A549 (cell line): ENCODE results near the gene GAK. TPM values are rescaled to one million over a fixed set of nuclear protein-coding genes. Genes with fewer than 3 reads are reported as not detected.

Experiments
- ATAC-seq, 2 experiments: fragments of 200-7000 bp in 1 of 2; fragments of >200 bp in 1 of 2; cut with Nextera tagmentation in 1 of 2; cut with Tn5 transposase in 1 of 2; 3 replicates each; pipeline versions ENCODE4 v1.8.0 to v1.9.1; 2018 to 2020; ENCODE audit warnings: mild to moderate bottlenecking in 1 of 2, moderate library complexity in 1 of 2
- CTCF ChIA-PET: fragments of 300-600 bp; sonication (Branson Sonifier 250); formaldehyde crosslinking; extraction: SDS; loops from one replicate; lab custom pipeline; 2021; ENCODE audit warnings: antibody characterized with exemption, inconsistent platforms; lab: Yijun Ruan, JAX
- POLR2A ChIA-PET: fragments of 350-600 bp; formaldehyde crosslinking; extraction: SDS; loops from one replicate; lab custom pipeline; 2021; ENCODE audit warnings: antibody characterized with exemption, inconsistent platforms; lab: Yijun Ruan, JAX
- DNase-seq, 2 experiments: peaks; one replicate each; pipeline versions ENCODE4 v3.0.0 to v3.0.0-alpha.2; 2011 to 2016; ENCODE audit warnings: low read depth in 1 of 2, low spot score in 1 of 2
- FAIRE-seq: peaks from 2 replicates; lab custom pipeline; 2011; peaks lifted over from hg19 to GRCh38; lab: Jason Lieb, UNC
- H3K27ac ChIP-seq, 2 experiments: fragments of >200 bp; sonication (Bioruptor Twin); formaldehyde crosslinking; 3 replicates each; pipeline ENCODE4 v1.5.1; 2016 to 2017
- H3K4me1 ChIP-seq: fragments of >200 bp; sonication (Bioruptor Twin); formaldehyde crosslinking; 3 replicates; pipeline ENCODE4 v1.6.1; 2016
- H3K4me2 ChIP-seq: fragments of >200 bp; sonication (Bioruptor Twin); formaldehyde crosslinking; 3 replicates; pipeline ENCODE4 v1.6.1; 2016
- H3K4me3 ChIP-seq: fragments of >200 bp; sonication (Bioruptor Twin); formaldehyde crosslinking; 3 replicates; pipeline ENCODE4 v1.5.1; 2016
- H3K9me3 ChIP-seq: fragments of >200 bp; sonication (Bioruptor Twin); formaldehyde crosslinking; 3 replicates; pipeline ENCODE4 v1.6.1; 2016
- ATOH8 ChIP-seq: fragments of 250-450 bp; sonication (Bioruptor Pico); IDR thresholded peaks from 2 replicates; pipeline ENCODE4 v1.5.0; 2020; ENCODE audit warnings: low read depth, mild to moderate bottlenecking, moderate library complexity
- BHLHE40 ChIP-seq: IDR thresholded peaks from 2 replicates; pipeline ENCODE4 v1.6.1; 2012; ENCODE audit warnings: low read depth, low read length, inconsistent platforms
- EP300 ChIP-seq, 2 experiments: fragments of >200 bp; sonication (Bioruptor Twin); formaldehyde crosslinking; IDR thresholded peaks; 2 replicates in 1 of 2; 3 replicates in 1 of 2; pipeline ENCODE4 v1.6.1; 2016 to 2017
- GATA3 ChIP-seq: IDR thresholded peaks from 2 replicates; pipeline ENCODE4 v1.6.1; 2012; ENCODE audit warnings: borderline replicate concordance
- HEYL ChIP-seq: fragments of 250-450 bp; sonication (Bioruptor Pico); IDR thresholded peaks from 2 replicates; pipeline ENCODE4 v1.8.0; 2021; ENCODE audit warnings: mild to moderate bottlenecking, moderate library complexity
- HMGXB4 ChIP-seq: fragments of 250-450 bp; sonication (Bioruptor Pico); IDR thresholded peaks from 2 replicates; pipeline ENCODE4 v1.5.0; 2021; ENCODE audit warnings: mild to moderate bottlenecking, moderate library complexity, borderline replicate concordance
- KDM1A ChIP-seq: fragments of 200-600 bp; sonication (generic); IDR thresholded peaks from 2 replicates; pipeline ENCODE4 v1.6.1; 2016; ENCODE audit warnings: low read depth, mild to moderate bottlenecking
- MAFK ChIP-seq: fragments of 450-650 bp; IDR thresholded peaks from 2 replicates; pipeline ENCODE4 v1.6.1; 2014; ENCODE audit not compliant: partially characterized antibody
- MAZ ChIP-seq: fragments of 150-350 bp; IDR thresholded peaks from 2 replicates; pipeline ENCODE4 v1.6.1; 2014; ENCODE audit warnings: antibody characterized with exemption, low read depth, low read length, borderline replicate concordance
- MYC ChIP-seq: IDR thresholded peaks from 2 replicates; pipeline ENCODE4 v1.6.1; 2012; ENCODE audit warnings: mild to moderate bottlenecking, inconsistent platforms, low read length, improper control_type of control experiment, borderline replicate concordance
- NFE2L2 ChIP-seq: fragments of 150-350 bp; conservative IDR thresholded peaks from 2 replicates; pipeline ENCODE4 v1.6.1; 2014; ENCODE audit warnings: low read length
- PBX3 ChIP-seq: IDR thresholded peaks from 2 replicates; pipeline ENCODE4 v1.6.1; 2012
- POLR2AphosphoS2 ChIP-seq: conservative IDR thresholded peaks from 2 replicates; pipeline ENCODE4 v1.6.1; 2012; ENCODE audit warnings: low read length, improper control_type of control experiment, inconsistent platforms
- RAD21 ChIP-seq, 2 experiments: fragments of >200 bp in 1 of 2; sonication (Bioruptor Twin) in 1 of 2; formaldehyde crosslinking in 1 of 2; IDR thresholded peaks in 1 of 2; conservative IDR thresholded peaks in 1 of 2; 2 replicates in 1 of 2; 3 replicates in 1 of 2; pipeline ENCODE4 v1.6.1; 2012 to 2018; ENCODE audit warnings: inconsistent platforms in 1 of 2
- REST ChIP-seq: fragments of 200-600 bp; sonication (generic); IDR thresholded peaks from 2 replicates; pipeline ENCODE4 v1.6.1; 2016; ENCODE audit warnings: antibody characterized with exemption, mild to moderate bottlenecking, moderate library complexity
- RFX5 ChIP-seq: fragments of 450-650 bp; IDR thresholded peaks from 2 replicates; pipeline ENCODE4 v1.7.1; 2014; ENCODE audit warnings: antibody characterized with exemption, mild to moderate bottlenecking, moderate library complexity
- ZFP36 ChIP-seq: fragments of 450-650 bp; IDR thresholded peaks from 2 replicates; pipeline ENCODE4 v1.6.1; 2014; ENCODE audit warnings: borderline replicate concordance; ENCODE audit not compliant: partially characterized antibody
- ZNF302 ChIP-seq: fragments of 250-450 bp; sonication (Bioruptor Pico); IDR thresholded peaks from 2 replicates; pipeline ENCODE4 v1.9.0; 2021; ENCODE audit warnings: inconsistent platforms, mild to moderate bottlenecking, moderate library complexity
- WGBS: methylation state at CpG from one replicate; pipeline ENCODE4 v1.1.6; 2017; ENCODE audit errors: missing lambda C conversion rate; 5-methylcytosine and 5-hydroxymethylcytosine counted together
- polyA plus RNA-seq, 4 experiments: library from polyadenylated mRNA; depleted of rRNA in 3 of 4; stranded (reverse); fragments of >200 nt; fragmentation: RNase III in 1 of 4; extraction: RNeasy Plus Mini Kit Qiagen cat#74134 plus additional on column Dnase treatment in 1 of 4; gene quantifications; 2 replicates in 3 of 4; 3 replicates in 1 of 4; pipeline ENCODE4 v1.2.3, GENCODE V29; 2011 to 2017

GAK gene
- polyA plus RNA-seq, 2 of the 4 experiments (the other 2 are of a cell fraction), result 13.8 to 34.3 TPM

- WGBS, result 86% methylated on average over 17 of the region's 28 CpGs
- H3K9me3 ChIP-seq, result no peaks in the 10 kb centered on the region
- POLR2A ChIA-PET, result no interaction called here
- H3K4me3 ChIP-seq, result no peak overlapping the region
- DNase-seq (no peak), ATAC-seq (no peak), FAIRE-seq (no peak)
- TF ChIP-seq HEYL (CRISPR knock-in tag) (no peak), NFE2L2 (no peak), RAD21 (conservative IDR thresholded peaks at IDR 0.05 in 1 of 2, IDR thresholded peaks at IDR 0.05 in 1 of 2) (no peak), KDM1A (no peak), MAZ (no peak), POLR2AphosphoS2 (no peak), EP300 (IDR thresholded peaks at IDR 0.05) (no peak), MAFK (no peak), REST (no peak), MYC (no peak), ZFP36 (no peak), GATA3 (no peak), BHLHE40 (no peak)
- CTCF ChIA-PET, result no interaction called here
- H3K4me2 ChIP-seq, result no peak overlapping the region
- H3K27ac ChIP-seq, result no peak overlapping the region
- H3K4me1 ChIP-seq, result no peaks in the 10 kb centered on the region
Observed at GRCh38 chr4:952881-953573, 20.9 kb upstream of the GAK start.

GRCh38 chr4:951594-952468 is 19.7 kb upstream of the GAK start:
- no peak overlapping the region for H3K4me2 ChIP-seq
- POLR2A ChIA-PET, result no interaction called here
- H3K9me3 ChIP-seq, result no peaks in the 10 kb centered on the region
- DNase-seq (no peak), ATAC-seq (no peak), FAIRE-seq (no peak)
- no peaks in the 10 kb centered on the region for H3K4me1 ChIP-seq
- CTCF ChIA-PET, result no interaction called here
- H3K4me3 ChIP-seq, result no peak overlapping the region
- H3K27ac ChIP-seq, result no peak overlapping the region
- 84% methylated on average over 11 of the region's 23 CpGs for WGBS
- TF ChIP-seq HMGXB4 (no peak), ATOH8 (CRISPR knock-in tag) (no peak), EP300 (IDR thresholded peaks at IDR 0.05) (no peak), ZNF302 (CRISPR knock-in tag) (no peak), RFX5 (no peak), PBX3 (no peak), GATA3 (no peak)
